Measurements from ENCODE around the gene LIN7B.

The LIN7B gene

GRCh38 chr19:49097453-49098288 is 16.5 kb upstream of the LIN7B start:
- no peak for FAIRE-seq

- FAIRE-seq, result no peak
Measured at GRCh38 chr19:49098795-49099194, 15.4 kb upstream of the LIN7B start.

- FAIRE-seq, result no peak
Measured at GRCh38 chr19:49101160-49101559, 13.0 kb upstream of the LIN7B start.

GRCh38 chr19:49102303-49102702 is 11.9 kb upstream of the LIN7B start:
- FAIRE-seq, result no peak

DNA sequence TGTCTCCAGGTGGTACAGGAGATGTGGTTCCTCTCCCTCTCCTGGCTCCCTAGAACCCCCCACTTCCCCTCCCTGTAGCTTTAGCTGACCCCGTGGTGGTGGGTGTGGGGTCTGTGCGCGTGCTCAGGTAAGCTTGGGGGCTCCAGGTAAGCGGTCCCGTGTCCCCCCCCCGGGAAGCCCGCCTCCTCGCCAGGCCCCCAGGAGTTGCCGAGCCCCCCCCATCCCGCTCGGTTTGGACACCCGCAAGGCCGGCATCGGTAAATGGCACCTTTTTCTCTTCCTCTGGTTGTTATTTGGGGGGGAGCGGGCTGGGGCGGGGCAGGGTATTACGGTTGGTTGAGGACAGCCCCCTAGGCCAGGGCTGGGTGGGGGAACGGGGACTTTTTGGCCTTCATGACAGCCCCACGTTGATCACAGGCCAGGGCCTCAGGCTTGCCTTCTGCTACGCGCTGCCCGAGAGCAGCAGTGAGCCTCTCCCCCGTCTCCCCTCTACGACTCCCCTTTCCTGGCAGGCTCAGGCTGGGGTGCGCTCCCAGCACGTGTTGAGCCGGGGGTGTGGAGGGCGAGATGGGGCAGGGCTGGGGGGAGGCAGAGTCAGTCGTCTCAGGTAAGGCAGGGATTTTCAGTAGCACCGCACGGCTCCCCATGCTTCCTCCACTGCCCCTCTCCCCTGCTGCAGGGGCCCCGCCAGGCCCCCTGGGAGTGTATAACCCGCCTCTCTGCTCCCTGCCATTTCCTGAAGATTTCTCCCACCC is 10.7 kb upstream of the LIN7B start:
- FAIRE-seq, result no peak

- no peak for FAIRE-seq
Measured at GRCh38 chr19:49104229-49104864, 9.8 kb upstream of the LIN7B start.

GRCh38 chr19:49106648-49107135 is 7.5 kb upstream of the LIN7B start:
- FAIRE-seq, result no peak

DNA sequence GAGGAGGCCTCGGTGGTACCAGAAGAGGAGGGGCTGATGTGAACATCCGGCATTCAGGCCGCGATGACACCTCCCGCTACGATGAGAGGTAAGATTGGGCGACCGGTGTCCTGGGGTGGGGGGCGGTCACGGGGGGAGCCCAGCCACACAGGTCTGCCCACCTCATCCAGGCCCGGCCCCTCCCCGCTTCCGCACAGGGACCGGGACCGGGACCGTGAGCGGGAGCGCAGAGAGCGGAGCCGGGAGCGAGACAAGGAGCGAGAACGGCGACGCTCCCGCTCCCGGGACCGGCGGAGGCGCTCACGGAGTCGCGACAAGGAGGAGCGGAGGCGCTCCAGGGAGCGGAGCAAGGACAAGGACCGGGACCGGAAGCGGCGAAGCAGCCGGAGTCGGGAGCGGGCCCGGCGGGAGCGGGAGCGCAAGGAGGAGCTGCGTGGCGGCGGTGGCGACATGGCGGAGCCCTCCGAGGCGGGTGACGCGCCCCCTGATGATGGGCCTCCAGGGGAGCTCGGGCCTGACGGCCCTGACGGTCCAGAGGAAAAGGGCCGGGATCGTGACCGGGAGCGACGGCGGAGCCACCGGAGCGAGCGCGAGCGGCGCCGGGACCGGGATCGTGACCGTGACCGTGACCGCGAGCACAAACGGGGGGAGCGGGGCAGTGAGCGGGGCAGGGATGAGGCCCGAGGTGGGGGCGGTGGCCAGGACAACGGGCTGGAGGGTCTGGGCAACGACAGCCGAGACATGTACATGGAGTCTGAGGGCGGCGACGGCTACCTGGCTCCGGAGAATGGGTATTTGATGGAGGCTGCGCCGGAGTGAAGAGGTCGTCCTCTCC is 6.3 kb upstream of the LIN7B start:
- FAIRE-seq, result no peak

GRCh38 chr19:49109051-49109450 is 5.1 kb upstream of the LIN7B start:
- FAIRE-seq, result no peak

GRCh38 chr19:49109569-49110233 is 4.5 kb upstream of the LIN7B start:
- FAIRE-seq, result no peak

GRCh38 chr19:49110567-49110966 is 3.6 kb upstream of the LIN7B start:
- no peak for FAIRE-seq

GRCh38 chr19:49111218-49111998 is 2.8 kb upstream of the LIN7B start:
- no peak for FAIRE-seq

GRCh38 chr19:49114630-49115363 is 627 bp downstream of the LIN7B start:
- no peak for FAIRE-seq

DNA sequence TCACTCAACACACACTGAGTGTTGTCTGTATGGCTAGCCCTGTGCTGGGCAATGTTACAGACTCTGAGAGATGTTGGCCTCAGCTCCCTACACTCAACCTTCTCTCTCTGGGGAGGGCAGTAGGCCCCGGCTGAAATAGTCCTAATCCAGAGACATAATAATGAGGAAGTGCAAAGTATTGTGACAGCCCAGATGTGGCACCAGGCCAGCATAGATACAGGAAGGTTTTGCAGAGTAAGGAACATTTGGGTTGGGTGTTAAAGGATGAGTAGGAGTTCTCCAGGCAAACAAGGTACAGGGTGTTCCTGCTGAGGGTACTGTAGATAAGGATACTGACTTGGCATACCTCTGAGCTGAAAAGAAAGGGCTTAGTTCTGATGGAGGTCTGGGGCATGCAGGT is 2.4 kb downstream of the LIN7B start:
- FAIRE-seq, result no peak

GRCh38 chr19:49117677-49118564 is 3.8 kb downstream of the LIN7B start:
- FAIRE-seq, result no peak

DNA sequence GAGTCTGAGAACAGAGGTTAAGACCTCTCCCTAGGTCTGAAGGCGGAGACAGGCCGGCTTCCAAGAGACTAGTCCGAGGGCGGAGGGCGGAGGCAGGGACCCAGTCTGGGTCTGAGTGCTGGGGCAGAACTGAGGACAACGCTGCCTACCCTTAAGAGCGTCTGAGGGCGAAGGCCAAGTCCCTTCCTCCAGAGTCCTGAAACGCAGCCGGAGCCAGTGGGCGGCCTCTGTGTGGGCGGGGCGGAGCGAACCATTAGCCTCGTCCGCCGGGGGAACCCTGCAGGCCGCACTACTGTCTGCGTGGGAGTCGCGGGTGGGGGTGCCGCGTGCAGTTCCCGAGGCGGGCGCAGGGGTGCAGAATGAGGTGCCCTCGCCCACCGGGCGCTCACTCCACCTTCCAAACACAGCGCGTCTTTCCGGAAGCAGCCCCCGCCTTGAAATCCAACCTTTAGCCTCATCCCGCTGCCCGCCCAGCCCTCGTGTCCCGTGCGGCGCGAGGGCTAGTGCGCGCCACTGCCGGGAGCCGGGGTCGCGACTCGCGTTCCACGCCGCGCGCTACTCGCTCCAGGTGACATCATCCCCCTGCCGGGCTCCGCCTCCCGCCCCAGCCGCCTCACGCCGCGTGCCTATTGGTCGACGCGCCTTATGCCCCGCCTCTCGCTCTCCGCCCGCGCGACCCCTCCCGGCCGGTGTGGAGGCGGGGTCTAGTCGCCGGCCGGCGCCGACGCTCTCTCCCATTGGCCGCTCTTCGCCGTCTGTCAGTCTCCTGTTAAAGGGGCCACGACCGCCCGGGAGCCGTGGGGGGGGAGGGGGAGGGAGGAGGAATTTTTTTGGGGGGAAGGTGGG is 4.6 kb downstream of the LIN7B start, which contains the start of gene C19orf73:
TSS of gene C19orf73 (minus strand) at position 579 of the 846 bp plus-strand sequence. CDS start at position 458, 121 bp downstream.
- no peak for FAIRE-seq

DNA sequence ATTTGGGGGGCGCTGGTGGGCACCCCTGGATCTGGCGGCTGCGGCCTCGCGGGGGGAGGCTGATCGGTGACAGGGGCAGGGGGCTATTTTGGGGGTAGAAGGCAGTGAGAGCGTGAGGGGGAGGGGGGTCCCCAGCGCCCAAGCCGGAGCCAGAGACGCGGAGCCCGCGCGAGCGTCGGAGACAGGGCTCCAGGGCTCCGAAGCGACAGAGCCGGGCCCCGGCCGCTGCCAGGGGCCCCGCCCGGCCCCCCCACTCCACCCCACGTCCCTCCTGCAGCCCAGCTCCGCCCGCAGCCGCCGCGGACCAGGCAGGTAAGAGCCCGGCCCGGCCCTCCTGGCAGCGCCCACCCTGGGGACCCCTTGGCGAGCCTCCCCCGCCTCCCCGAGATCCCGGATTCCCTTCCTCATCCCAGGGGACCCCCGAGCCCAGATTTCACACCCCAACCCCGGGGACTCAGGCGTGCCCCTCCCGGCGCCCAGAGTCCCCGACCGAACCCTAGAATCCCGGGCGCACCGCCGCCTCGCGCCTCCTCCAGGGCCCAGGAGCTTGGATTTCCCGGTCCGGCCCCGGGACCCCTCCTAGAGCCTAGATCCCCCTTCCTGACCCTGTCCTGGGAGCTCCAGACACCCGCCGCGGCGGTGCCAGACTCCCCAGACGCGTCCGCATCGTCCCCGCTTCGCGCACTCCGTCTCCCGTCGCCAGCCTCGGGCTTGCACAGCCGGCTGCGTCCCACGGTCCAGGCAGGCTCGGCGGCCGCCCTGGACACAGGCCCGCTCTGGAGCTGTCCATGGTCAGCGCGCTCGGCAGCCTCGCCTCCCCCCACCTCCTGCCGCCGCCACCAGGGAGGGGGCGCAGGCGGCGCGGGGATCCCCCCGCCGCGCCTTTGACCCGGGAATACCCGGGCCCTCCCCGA is 5.5 kb downstream of the LIN7B start, which contains the start of gene PPFIA3:
TSS of gene PPFIA3 (plus strand) at position 134 of the 914 bp plus-strand sequence. CDS start 8,330 bp downstream, outside the sequence.
- no peak for FAIRE-seq
